GM12875 (cell line): Measurements from ENCODE around the gene CACNA1C.

ENCODE experiments used
- H3K4me3 ChIP-seq: one replicate; pipeline ENCODE4 v1.5.1; 2011; ENCODE audit warnings: low read depth, low read length, control low read depth
- CTCF ChIP-seq: IDR thresholded peaks from 2 replicates; pipeline ENCODE4 v1.5.1; 2011; ENCODE audit warnings: low read depth, mild to moderate bottlenecking, control low read depth, inconsistent platforms, low read length, moderate library complexity, borderline replicate concordance; ENCODE audit not compliant: insufficient read depth

The CACNA1C gene

GRCh38 chr12:2113119-2113912, 60.5 kb downstream of the CACNA1C start:
- no peak for TF ChIP-seq CTCF
- H3K4me3 ChIP-seq = no peak overlapping the region

- TF ChIP-seq CTCF = no peak
- no peak overlapping the region for H3K4me3 ChIP-seq
These were observed 61.3 kb downstream of the CACNA1C start for GRCh38 chr12:2114071-2114470.

GRCh38 chr12:2115101-2115845, 62.5 kb downstream of the CACNA1C start:
- TF ChIP-seq CTCF = no peak
- no peak overlapping the region for H3K4me3 ChIP-seq

- no peak overlapping the region for H3K4me3 ChIP-seq
- no peak for TF ChIP-seq CTCF
These were observed 64.8 kb downstream of the CACNA1C start for GRCh38 chr12:2117541-2117940.

- TF ChIP-seq CTCF = 0 out of 2 replicates have a peak, but pooled peaks have one; percentile 13
- H3K4me3 ChIP-seq = no peak overlapping the region
These were observed 65.3 kb downstream of the CACNA1C start for GRCh38 chr12:2118061-2118460.

GRCh38 chr12:2118481-2119255, 65.9 kb downstream of the CACNA1C start:
- no peak overlapping the region for H3K4me3 ChIP-seq
- no peak for TF ChIP-seq CTCF
